ENCODE results near the gene DUOXA1.

Gene DUOXA1

GRCh38 chr15:45130291-45131000, 767 bp upstream of the DUOXA1 start:
- no peak for DNase-seq

GRCh38 chr15:45128971-45129639, 574 bp downstream of the DUOXA1 start:
- no peak for DNase-seq

GRCh38 chr15:45126535-45127158, 3.0 kb downstream of the DUOXA1 start:
- no peak for DNase-seq

- DNase-seq = no peak
These were observed 6.3 kb downstream of the DUOXA1 start for GRCh38 chr15:45123397-45123796.

GRCh38 chr15:45122719-45123118, 7.0 kb downstream of the DUOXA1 start:
- no peak for DNase-seq

- no peak for DNase-seq
These were observed 7.8 kb downstream of the DUOXA1 start for GRCh38 chr15:45121706-45122417.

- no peak for DNase-seq
These were observed 8.7 kb downstream of the DUOXA1 start for GRCh38 chr15:45121020-45121419.

GRCh38 chr15:45120081-45120972, 9.4 kb downstream of the DUOXA1 start:
- DNase-seq = no peak

GRCh38 chr15:45118996-45119395, 10.7 kb downstream of the DUOXA1 start:
- DNase-seq = no peak

- DNase-seq = peak; percentile 81
These were observed 11.5 kb downstream of the DUOXA1 start for GRCh38 chr15:45118131-45118588.

GRCh38 chr15:45117308-45118130, 12.2 kb downstream of the DUOXA1 start:
- no peak for DNase-seq

GRCh38 chr15:45116482-45117307, 13.0 kb downstream of the DUOXA1 start:
- no peak for DNase-seq

- no peak for DNase-seq
These were observed 13.6 kb downstream of the DUOXA1 start for GRCh38 chr15:45116006-45116481.

GRCh38 chr15:45115312-45115820, 14.3 kb downstream of the DUOXA1 start:
- no peak for DNase-seq

- no peak for DNase-seq
These were observed 15.0 kb downstream of the DUOXA1 start for GRCh38 chr15:45114751-45115085.

- DNase-seq = no peak
These were observed 15.5 kb downstream of the DUOXA1 start, which contains the start of the genes DUOX2 and DUOXA2 for GRCh38 chr15:45114076-45114750. Gene DUOX2 (minus strand): TSS chr15:45114172. CDS start chr15:45113411, 761 bp downstream. Gene DUOXA2 (plus strand): TSS chr15:45114326. CDS start chr15:45114606, 280 bp downstream.

GRCh38 chr15:45113380-45113990, 16.2 kb downstream of the DUOXA1 start:
- DNase-seq = no peak

GRCh38 chr15:45112591-45113379, 16.9 kb downstream of the DUOXA1 start:
- peak; percentile 5 for DNase-seq

Measured in NCI-H1105 treated with DMSO at 0.1 percent for 48 hours (cell line).